Spleen (tissue), 7 donors: ENCODE data around the gene CSH1.

Experiments
- POLR2AphosphoS5 ChIP-seq, 3 donors: sonication (generic); formaldehyde crosslinking; IDR thresholded peaks; one replicate each; pipeline ENCODE4 v1.5.1; 2017; ENCODE audit warnings: antibody characterized with exemption in 3 of 3
- TF ChIP-seq, protein P1 (sequence below), 11 experiments: fragments of 200-600 bp in 7 of 11; fragments of 450-650 bp in 4 of 11; sonication (generic) in 4 of 11; IDR thresholded peaks in 8 of 11; conservative IDR thresholded peaks in 3 of 11; 1 replicate in 7 of 11; 2 replicates in 4 of 11; pipeline versions ENCODE4 v1.4.0 to v1.8.0; 2016 to 2021; ENCODE audit warnings: antibody characterized with exemption in 11 of 11, inconsistent platforms in 4 of 11, mild to moderate bottlenecking in 1 of 11
- donor health status: DM: no; HTN: no; CAD: no; lungs with moderate emphysema.
- donor health status: DM: no; HTN: no; CAD: no.
- donor health status: DM: no; HTN: no; CAD: no.

DNA sequence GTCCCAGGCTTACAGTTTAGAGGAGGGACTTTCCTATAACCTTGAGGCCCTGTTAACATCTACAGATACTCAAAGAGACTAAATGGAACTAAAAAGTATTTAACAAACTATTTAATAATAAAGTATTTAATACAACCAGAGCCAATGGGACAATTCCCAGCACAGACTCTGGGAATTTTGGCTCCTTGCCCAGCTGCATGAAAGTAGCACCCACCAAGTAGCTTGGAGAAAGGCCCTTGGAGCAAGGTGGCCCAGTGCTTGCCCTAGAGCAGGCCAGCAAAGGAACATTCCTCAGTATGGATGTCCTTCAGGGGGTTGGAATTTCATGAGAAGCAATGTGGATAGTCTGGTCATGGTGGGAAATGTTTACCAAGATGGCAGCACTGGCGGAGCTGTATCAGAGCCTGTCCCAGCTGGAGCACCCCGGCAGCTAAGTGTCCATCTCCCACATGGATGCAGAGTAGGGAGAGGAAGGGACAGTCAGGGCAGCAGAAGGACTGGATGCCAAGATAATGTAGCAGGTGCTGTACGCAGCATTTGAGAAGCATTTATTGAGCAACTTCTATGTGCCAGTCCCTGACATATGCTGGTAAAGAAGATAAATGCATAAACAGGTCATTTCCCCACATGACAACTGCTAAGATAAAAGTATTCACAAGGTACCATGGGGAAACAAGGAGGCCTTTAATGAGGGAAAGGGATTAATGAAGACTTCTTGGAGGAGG, 48.7 kb downstream of the CSH1 start:
- TF ChIP-seq, protein P1, sequence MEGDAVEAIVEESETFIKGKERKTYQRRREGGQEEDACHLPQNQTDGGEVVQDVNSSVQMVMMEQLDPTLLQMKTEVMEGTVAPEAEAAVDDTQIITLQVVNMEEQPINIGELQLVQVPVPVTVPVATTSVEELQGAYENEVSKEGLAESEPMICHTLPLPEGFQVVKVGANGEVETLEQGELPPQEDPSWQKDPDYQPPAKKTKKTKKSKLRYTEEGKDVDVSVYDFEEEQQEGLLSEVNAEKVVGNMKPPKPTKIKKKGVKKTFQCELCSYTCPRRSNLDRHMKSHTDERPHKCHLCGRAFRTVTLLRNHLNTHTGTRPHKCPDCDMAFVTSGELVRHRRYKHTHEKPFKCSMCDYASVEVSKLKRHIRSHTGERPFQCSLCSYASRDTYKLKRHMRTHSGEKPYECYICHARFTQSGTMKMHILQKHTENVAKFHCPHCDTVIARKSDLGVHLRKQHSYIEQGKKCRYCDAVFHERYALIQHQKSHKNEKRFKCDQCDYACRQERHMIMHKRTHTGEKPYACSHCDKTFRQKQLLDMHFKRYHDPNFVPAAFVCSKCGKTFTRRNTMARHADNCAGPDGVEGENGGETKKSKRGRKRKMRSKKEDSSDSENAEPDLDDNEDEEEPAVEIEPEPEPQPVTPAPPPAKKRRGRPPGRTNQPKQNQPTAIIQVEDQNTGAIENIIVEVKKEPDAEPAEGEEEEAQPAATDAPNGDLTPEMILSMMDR (IDR thresholded peaks at IDR 0.05 in 8 of 11, conservative IDR thresholded peaks at IDR 0.05 in 3 of 11) = no peak
- no peak for TF ChIP-seq POLR2AphosphoS5 (IDR thresholded peaks at IDR 0.05)
